Fibroblast of the conjunctiva (primary cell): Measurements from ENCODE around the gene KCNQ1.

Experiments
- DNase-seq: peaks from one replicate; pipeline ENCODE4 v3.0.0-alpha.2; 2010; ENCODE audit warnings: low read depth

KCNQ1 gene

GRCh38 chr11:2460540-2461252 is 15.9 kb downstream of the KCNQ1 start:
- no peak for DNase-seq

GRCh38 chr11:2461253-2461955 is 16.6 kb downstream of the KCNQ1 start:
- no peak for DNase-seq

- no peak for DNase-seq
These were observed 17.2 kb downstream of the KCNQ1 start for GRCh38 chr11:2461956-2462542.

GRCh38 chr11:2462543-2462985 is 17.8 kb downstream of the KCNQ1 start:
- no peak for DNase-seq

- DNase-seq, result no peak
These were observed 18.4 kb downstream of the KCNQ1 start for GRCh38 chr11:2462986-2463765.

GRCh38 chr11:2463766-2464277 is 19.0 kb downstream of the KCNQ1 start:
- DNase-seq, result no peak

- no peak for DNase-seq
These were observed 19.8 kb downstream of the KCNQ1 start for GRCh38 chr11:2464451-2465165.

- DNase-seq, result no peak
These were observed 20.6 kb downstream of the KCNQ1 start for GRCh38 chr11:2465202-2466068.

GRCh38 chr11:2466069-2466801 is 21.4 kb downstream of the KCNQ1 start:
- DNase-seq, result no peak

GRCh38 chr11:2466869-2467694 is 22.3 kb downstream of the KCNQ1 start:
- DNase-seq, result no peak

- DNase-seq, result no peak
These were observed 22.9 kb downstream of the KCNQ1 start for GRCh38 chr11:2467695-2468055.

- no peak for DNase-seq
These were observed 23.8 kb downstream of the KCNQ1 start for GRCh38 chr11:2468363-2469235.

- DNase-seq, result no peak
These were observed 25.7 kb downstream of the KCNQ1 start for GRCh38 chr11:2470495-2470894.

GRCh38 chr11:2471048-2471803 is 26.4 kb downstream of the KCNQ1 start:
- no peak for DNase-seq

GRCh38 chr11:2471804-2472096 is 26.9 kb downstream of the KCNQ1 start:
- DNase-seq, result no peak

- no peak for DNase-seq
These were observed 27.8 kb downstream of the KCNQ1 start for GRCh38 chr11:2472428-2473186.
